WTC11 (cell line): Measurements from ENCODE around the gene ZNF200. TPM values are rescaled to one million over a fixed set of nuclear protein-coding genes. Genes with fewer than 3 reads are reported as not detected.

Experiments
- ATAC-seq: fragments of 200-7000 bp; cut with Tn5 transposase; 2 replicates; pipeline ENCODE4 v1.10.0; 2021; ENCODE audit warnings: mild to moderate bottlenecking, moderate library complexity
- CTCF ChIA-PET: fragments of 300-600 bp; sonication (Branson Sonifier 250); formaldehyde crosslinking; loops from one replicate; lab custom pipeline; 2021; ENCODE audit warnings: antibody characterized with exemption; lab: Charles Lee
- POLR2A ChIA-PET: fragments of 350-600 bp; sonication (Branson Sonifier 250); formaldehyde crosslinking; loops from one replicate; lab custom pipeline; 2021; ENCODE audit warnings: antibody characterized with exemption; lab: Charles Lee
- DNase-seq: peaks from one replicate; pipeline ENCODE4 v3.0.0; 2021; ENCODE audit warnings: low spot score
- H3K27ac Mint-ChIP-seq: 2 replicates; pipeline ENCODE4 v1.8.0; 2021; ENCODE audit warnings: mixed read lengths
- H3K27me3 Mint-ChIP-seq: 2 replicates; pipeline ENCODE4 v1.8.0; 2021; ENCODE audit warnings: low read depth, mild to moderate bottlenecking, moderate library complexity, mixed read lengths
- H3K36me3 Mint-ChIP-seq: 2 replicates; pipeline ENCODE4 v1.8.0; 2021; ENCODE audit warnings: mixed read lengths
- H3K4me1 Mint-ChIP-seq: 2 replicates; pipeline ENCODE4 v1.8.0; 2022; ENCODE audit warnings: mixed read lengths
- H3K4me3 Mint-ChIP-seq: 2 replicates; pipeline ENCODE4 v1.8.0; 2021; ENCODE audit warnings: mild to moderate bottlenecking, moderate library complexity, mixed read lengths
- H3K9me3 Mint-ChIP-seq: 2 replicates; pipeline ENCODE4 v1.8.0; 2021; ENCODE audit warnings: mixed read lengths
- AR ChIP-seq: fragments of 250-450 bp; sonication (Bioruptor Pico); IDR thresholded peaks from 2 replicates; pipeline ENCODE4 v1.9.0; 2021; ENCODE audit warnings: mild to moderate bottlenecking
- ATF3 ChIP-seq: sonication (generic); formaldehyde crosslinking; conservative IDR thresholded peaks from 2 replicates; pipeline ENCODE4 v1.8.1; 2022; ENCODE audit warnings: mild to moderate bottlenecking, missing genetic modification reagents
- CREB1 ChIP-seq: sonication (generic); formaldehyde crosslinking; IDR thresholded peaks from 2 replicates; pipeline ENCODE4 v1.8.0; 2023; ENCODE audit warnings: mild to moderate bottlenecking, missing genetic modification reagents
- ESRRA ChIP-seq: sonication (generic); formaldehyde crosslinking; IDR thresholded peaks from 2 replicates; pipeline ENCODE4 v1.8.1; 2022; ENCODE audit warnings: mild to moderate bottlenecking, missing genetic modification reagents, borderline replicate concordance
- FOXK1 ChIP-seq: sonication (generic); formaldehyde crosslinking; IDR thresholded peaks from 2 replicates; pipeline ENCODE4 v1.8.0; 2022; ENCODE audit warnings: mild to moderate bottlenecking, moderate library complexity, missing genetic modification reagents
- GABPB1 ChIP-seq: sonication (generic); formaldehyde crosslinking; IDR thresholded peaks from 2 replicates; pipeline ENCODE4 v1.8.1; 2023; ENCODE audit warnings: mild to moderate bottlenecking, missing genetic modification reagents
- IRF2 ChIP-seq: sonication (generic); formaldehyde crosslinking; IDR thresholded peaks from 2 replicates; pipeline ENCODE4 v1.8.0; 2022; ENCODE audit warnings: low read depth, missing genetic modification reagents, borderline replicate concordance
- OVOL2 ChIP-seq: fragments of 250-450 bp; sonication (Bioruptor Pico); IDR thresholded peaks from 2 replicates; pipeline ENCODE4 v1.9.0; 2021; ENCODE audit warnings: mild to moderate bottlenecking, borderline replicate concordance
- RORB ChIP-seq: fragments of 250-450 bp; sonication (Bioruptor Pico); IDR thresholded peaks from 2 replicates; pipeline ENCODE4 v1.9.0; 2021; ENCODE audit warnings: mild to moderate bottlenecking
- SMAD3 ChIP-seq: sonication (generic); formaldehyde crosslinking; IDR thresholded peaks from 2 replicates; pipeline ENCODE4 v1.8.0; 2022; ENCODE audit warnings: missing genetic modification reagents, mild to moderate bottlenecking, borderline replicate concordance
- SOX15 ChIP-seq: fragments of 250-450 bp; sonication (Bioruptor Pico); IDR thresholded peaks from 2 replicates; pipeline ENCODE4 v1.9.0; 2021; ENCODE audit warnings: mild to moderate bottlenecking
- STAT6 ChIP-seq: sonication (generic); formaldehyde crosslinking; conservative IDR thresholded peaks from 2 replicates; pipeline ENCODE4 v1.8.1; 2023; ENCODE audit warnings: mild to moderate bottlenecking, low read depth, missing genetic modification reagents, moderate library complexity
- ZBTB43 ChIP-seq: sonication (generic); formaldehyde crosslinking; IDR thresholded peaks from 2 replicates; pipeline ENCODE4 v1.8.1; 2023; ENCODE audit warnings: mild to moderate bottlenecking, missing genetic modification reagents
- ZNF138 ChIP-seq: sonication (generic); formaldehyde crosslinking; conservative IDR thresholded peaks from 2 replicates; pipeline ENCODE4 v1.8.1; 2022; ENCODE audit warnings: mild to moderate bottlenecking, moderate library complexity, missing genetic modification reagents
- ZNF263 ChIP-seq: sonication (generic); formaldehyde crosslinking; IDR thresholded peaks from 2 replicates; pipeline ENCODE4 v1.8.1; 2022; ENCODE audit warnings: low read depth, mild to moderate bottlenecking, moderate library complexity, missing genetic modification reagents
- ZNF416 ChIP-seq: fragments of 250-450 bp; sonication (Bioruptor Pico); IDR thresholded peaks from 2 replicates; pipeline ENCODE4 v1.9.0; 2021; ENCODE audit warnings: mild to moderate bottlenecking, inconsistent platforms
- ZNF425 ChIP-seq: fragments of 250-450 bp; sonication (Bioruptor Pico); conservative IDR thresholded peaks from 2 replicates; pipeline ENCODE4 v1.9.0; 2021; ENCODE audit warnings: mild to moderate bottlenecking
- ZNF671 ChIP-seq: fragments of 250-450 bp; sonication (Bioruptor Pico); IDR thresholded peaks from 2 replicates; pipeline ENCODE4 v1.8.0; 2021; ENCODE audit warnings: mild to moderate bottlenecking
- total RNA-seq: library from RNA; stranded (reverse); gene quantifications from 3 replicates; pipeline ENCODE4 v1.2.3, GENCODE V29; 2021

The ZNF200 gene
- total RNA-seq, 1 experiment from 2014 or later: 9.7 TPM

GRCh38 chr16:3193221-3194212, 41.4 kb downstream of the ZNF200 start (continued):
- TF ChIP-seq ATF3 (CRISPR knock-in tag) (no peak), ZNF671 (CRISPR knock-in tag) (no peak), ESRRA (no peak), IRF2 (CRISPR knock-in tag) (no peak)

GRCh38 chr16:3192476-3193019, 42.4 kb downstream of the ZNF200 start:
- POLR2A ChIA-PET: interaction anchor here (1.0 to 1.4 kb wide), 2 partner anchors 21 to 93 kb away, joined by 4 read pairs; partner anchors contain the start of gene ZSCAN10
- Mint-ChIP-seq H3K27me3 (peaks cover 80% of the 10 kb centered on the region), H3K9me3 (no peaks in the 10 kb centered on the region; the same call in 1 of the 2 replicates), H3K36me3 (no peaks in the 10 kb centered on the region)
- CTCF ChIA-PET: interaction anchor here (0.5 to 2.0 kb wide), 4 partner anchors 10 to 62 kb away, joined by 3 to 9 read pairs (median 4); no protein-coding TSS in a partner anchor
- ATAC-seq: no peak
- TF ChIP-seq ZNF138 (CRISPR knock-in tag) (no peak), AR (CRISPR knock-in tag) (no peak), ZNF416 (no peak), OVOL2 (no peak), SOX15 (CRISPR knock-in tag) (no peak), ZNF263 (CRISPR knock-in tag) (no peak), CREB1 (CRISPR knock-in tag) (no peak), FOXK1 (CRISPR knock-in tag) (no peak), SMAD3 (no peak), ZBTB43 (CRISPR knock-in tag) (no peak), ZNF425 (CRISPR knock-in tag) (no peak)
- TF ChIP-seq, all 79 proteins: peak for 0
- DNase-seq: peak; percentile 44
- Mint-ChIP-seq H3K27ac (no peak overlapping the region), H3K4me3 (peak overlapping the region; percentile 97), H3K4me1 (peaks cover 14% of the 10 kb centered on the region)

- ChIA-PET CTCF (interaction anchor here (0.7 to 2.0 kb wide), 5 partner anchors 9 to 92 kb away, joined by 3 to 9 read pairs (median 3); no protein-coding TSS in a partner anchor), POLR2A (interaction anchor here (1.8 kb wide), 1 partner anchor 92 kb away, joined by 5 read pairs; the partner anchor contains the start of gene ZNF263)
- Mint-ChIP-seq H3K27ac (peak overlapping the region; percentile 71; the same call in 1 of the 2 replicates), H3K27me3 (peaks cover 73% of the 10 kb centered on the region), H3K4me3 (peak overlapping the region; percentile 97), H3K4me1 (peaks cover 18% of the 10 kb centered on the region), H3K9me3 (no peaks in the 10 kb centered on the region; the same call in 1 of the 2 replicates), H3K36me3 (no peaks in the 10 kb centered on the region)
- no peak for TF ChIP-seq RORB (CRISPR knock-in tag)
- TF ChIP-seq GABPB1 (CRISPR knock-in tag): no peak
- TF ChIP-seq STAT6 (CRISPR knock-in tag): no peak
- no peak for TF ChIP-seq ATF3 (CRISPR knock-in tag)
- ATAC-seq (no peak), DNase-seq (no peak)
Measured at GRCh38 chr16:3190949-3191353, 44.0 kb downstream of the ZNF200 start.
